ENCODE results near the gene CASK.

CASK gene

GRCh38 chrX:41468647-41469323 is 454.6 kb downstream of the CASK start:
- no peak overlapping the region for H3K4me3 Mint-ChIP-seq
- H3K27ac Mint-ChIP-seq = peak overlapping the region; percentile 91
- no peaks in the 10 kb centered on the region for H3K36me3 Mint-ChIP-seq (ENCODE audit: low read depth)
- peaks cover 2% of the 10 kb centered on the region for H3K27me3 Mint-ChIP-seq (ENCODE audit: low read depth, poor library complexity)
- DNase-seq = no peak
- TF ChIP-seq CTCF (IDR thresholded peaks at IDR 0.05) = no peak
- peaks cover 7% of the 10 kb centered on the region for H3K4me1 Mint-ChIP-seq
- peaks cover 28% of the 10 kb centered on the region for H3K9me3 Mint-ChIP-seq
